Measurements from ENCODE around the gene LMNB1.

DNA sequence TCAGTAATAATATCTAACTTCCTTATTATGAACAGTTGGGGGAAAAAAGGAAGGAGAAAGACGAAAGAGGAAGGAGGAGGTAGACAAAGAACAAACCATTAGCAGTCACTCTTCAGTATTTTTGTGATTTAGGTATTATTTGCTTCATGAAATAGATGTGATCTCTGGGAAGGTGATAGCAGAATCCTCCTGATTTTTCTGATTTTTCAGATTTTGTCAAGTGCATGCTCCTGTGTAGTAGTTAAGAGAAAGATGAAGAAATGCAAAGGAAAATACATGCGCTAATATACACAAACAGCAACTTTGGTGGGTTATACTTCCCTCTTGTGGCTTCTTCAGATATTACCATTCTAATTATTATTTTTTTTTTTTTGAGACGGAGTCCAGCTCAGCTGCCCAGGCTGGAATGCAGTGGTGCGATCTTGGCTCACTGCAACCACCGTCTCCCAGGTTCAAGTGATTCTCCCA lies 31.6 kb downstream of the LMNB1 start:
- TF ChIP-seq CEBPB (IDR thresholded peaks at IDR 0.05) (no peak), YY1 (IDR thresholded peaks at IDR 0.05; ENCODE audit: low read depth) (no peak), TCF12 (IDR thresholded peaks at IDR 0.05; ENCODE audit: low read depth) (no peak), EGR1 (IDR thresholded peaks at IDR 0.05) (no peak), EP300 (IDR thresholded peaks at IDR 0.05; ENCODE audit: borderline replicate concordance) (no peak), RAD21 (IDR thresholded peaks at IDR 0.05; ENCODE audit: low read depth) (peak; percentile 46), FOXM1 (IDR thresholded peaks at IDR 0.05; ENCODE audit: borderline replicate concordance, low read depth) (no peak), REST (IDR thresholded peaks at IDR 0.05; ENCODE audit: low read depth) (no peak), MAX (IDR thresholded peaks at IDR 0.05) (no peak), CREB1 (IDR thresholded peaks at IDR 0.05; ENCODE audit: low read depth) (no peak), TAF1 (IDR thresholded peaks at IDR 0.05; ENCODE audit: low read depth) (no peak)
- TF ChIP-seq, protein P1, sequence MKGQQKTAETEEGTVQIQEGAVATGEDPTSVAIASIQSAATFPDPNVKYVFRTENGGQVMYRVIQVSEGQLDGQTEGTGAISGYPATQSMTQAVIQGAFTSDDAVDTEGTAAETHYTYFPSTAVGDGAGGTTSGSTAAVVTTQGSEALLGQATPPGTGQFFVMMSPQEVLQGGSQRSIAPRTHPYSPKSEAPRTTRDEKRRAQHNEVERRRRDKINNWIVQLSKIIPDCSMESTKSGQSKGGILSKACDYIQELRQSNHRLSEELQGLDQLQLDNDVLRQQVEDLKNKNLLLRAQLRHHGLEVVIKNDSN (IDR thresholded peaks at IDR 0.05), result no peak
